NK-92 (cell line): Measurements from ENCODE around the gene PKD2L2.
"Not testable (repeated sequence)": the region's sequence is repeated elsewhere in the genome, so short reads cannot be mapped to it uniquely, and the experiment has no call there.

Experiments used
- DNase-seq: peaks from one replicate; lab custom pipeline; 2025; ENCODE audit not compliant: unreplicated experiment; lab: John Stamatoyannopoulos, UW

The PKD2L2 gene

GRCh38 chr5:137888863-137889759 lies at the start of gene PKD2L2:
TSS of gene PKD2L2 (plus strand) at chr5:137889457. CDS start at chr5:137889492, 35 bp downstream.
- no peak for DNase-seq

- DNase-seq = no peak
These were observed 47.0 kb upstream of the PKD2L2 start for GRCh38 chr5:137842296-137842695.

- DNase-seq = no peak
These were observed 45.5 kb upstream of the PKD2L2 start for GRCh38 chr5:137843676-137844299.

DNA sequence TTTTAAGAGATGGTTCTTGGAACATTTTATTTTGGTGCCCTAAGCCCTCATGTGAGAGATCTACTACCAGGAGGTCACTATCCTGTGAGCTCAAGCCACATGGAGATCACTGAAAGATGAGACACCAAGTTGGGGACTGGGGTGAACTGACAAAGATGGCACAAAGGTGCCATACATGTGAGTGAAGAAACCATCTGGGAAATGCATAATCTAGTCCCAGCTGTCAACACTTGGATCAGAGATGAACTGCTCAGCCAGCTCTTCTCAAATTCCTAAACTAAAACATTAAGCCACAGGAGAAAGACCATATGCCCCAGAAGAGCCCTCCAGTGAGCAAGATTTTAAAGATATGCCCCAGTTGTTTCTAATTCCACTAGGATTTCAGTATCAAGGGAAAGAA lies 43.8 kb upstream of the PKD2L2 start:
- no peak for DNase-seq

DNA sequence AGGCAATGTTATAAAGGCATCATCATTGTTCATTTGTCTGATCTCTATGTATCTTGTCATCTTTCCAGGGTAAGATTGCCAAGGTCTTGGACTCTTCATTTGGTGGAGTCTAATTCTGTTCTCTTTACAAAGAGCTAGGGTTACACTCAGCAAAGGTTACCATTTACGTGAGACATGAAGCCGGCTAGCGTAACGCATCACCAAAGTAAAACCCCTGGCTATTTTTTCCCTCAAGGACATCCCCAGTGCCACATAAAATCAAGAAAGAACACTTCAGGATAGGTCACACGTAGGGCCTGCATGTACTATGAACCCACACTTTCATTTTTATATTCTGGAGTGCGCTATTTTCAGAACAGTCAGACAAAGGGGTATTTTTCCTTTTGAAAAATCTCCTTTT lies 41.6 kb upstream of the PKD2L2 start:
- DNase-seq = no peak

DNA sequence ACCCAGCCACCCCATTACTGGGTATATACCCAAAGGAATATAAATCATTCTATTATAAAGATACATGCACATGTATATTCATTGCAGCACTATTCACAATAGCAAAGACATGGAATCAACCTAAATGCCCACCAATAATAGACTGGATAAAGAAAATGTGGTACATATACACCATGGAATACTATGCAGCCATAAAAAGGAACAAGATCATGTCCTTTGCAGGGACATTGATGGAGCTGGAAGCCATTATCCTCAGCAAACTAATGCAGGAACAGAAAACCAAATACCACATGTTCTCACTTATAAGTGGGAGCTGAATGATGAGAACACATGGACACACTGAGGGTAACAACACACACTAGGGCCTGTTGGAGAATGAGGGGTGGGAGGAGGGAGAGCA lies 36.1 kb upstream of the PKD2L2 start:
- not testable (repeated sequence) for DNase-seq

- DNase-seq = no peak
These were observed 33.1 kb upstream of the PKD2L2 start for GRCh38 chr5:137856201-137856600.

GRCh38 chr5:137856916-137857862 lies 32.1 kb upstream of the PKD2L2 start:
- DNase-seq = no peak

- no peak for DNase-seq
These were observed 30.9 kb upstream of the PKD2L2 start for GRCh38 chr5:137858223-137858916.

DNA sequence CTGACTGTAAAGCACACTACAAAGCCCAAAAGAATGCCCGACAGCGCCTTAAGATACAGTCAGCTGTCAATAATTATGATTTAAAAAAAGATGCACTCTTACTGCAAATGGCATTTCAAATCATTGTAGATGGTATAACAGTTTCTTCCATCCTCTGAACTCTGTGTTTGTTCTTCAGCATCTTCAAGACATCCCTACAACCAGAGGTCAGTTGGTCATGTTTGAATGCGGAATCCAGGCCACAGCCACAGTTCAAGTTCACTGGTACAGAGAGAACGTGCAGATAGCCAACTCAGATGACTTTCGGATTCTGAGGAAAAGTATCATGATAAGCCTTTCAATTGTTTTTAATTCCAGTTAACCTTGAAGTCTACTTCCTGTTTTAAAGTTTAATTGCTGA lies 30.3 kb upstream of the PKD2L2 start:
- DNase-seq = no peak

DNA sequence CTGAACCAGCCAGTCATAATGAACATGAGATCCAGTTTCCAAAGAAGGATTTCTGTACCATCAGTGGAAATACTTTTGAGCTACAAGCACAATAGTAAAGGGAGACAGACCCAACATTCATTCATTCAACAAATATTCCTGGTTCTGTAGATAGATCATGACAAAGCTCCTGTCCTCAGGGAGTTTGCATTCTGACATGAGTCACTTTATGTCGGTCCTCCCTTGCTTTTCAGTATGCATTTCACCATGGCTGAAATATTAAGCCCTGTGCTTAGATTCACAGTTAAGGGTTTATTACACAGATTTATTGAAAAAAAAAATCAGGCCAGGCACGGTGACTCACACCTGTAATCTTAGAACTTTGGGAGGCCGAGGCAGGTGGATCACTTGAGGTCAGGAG lies 27.0 kb upstream of the PKD2L2 start:
- DNase-seq = no peak

- not testable (repeated sequence) for DNase-seq
These were observed 25.6 kb upstream of the PKD2L2 start for GRCh38 chr5:137863653-137864052.

GRCh38 chr5:137866541-137867388 lies 22.5 kb upstream of the PKD2L2 start:
- no peak for DNase-seq

GRCh38 chr5:137867664-137868063 lies 21.6 kb upstream of the PKD2L2 start, which contains the start of gene MYOT:
TSS of gene MYOT (plus strand) at chr5:137867860. CDS start at chr5:137870652, 2,792 bp downstream.
- DNase-seq = no peak

DNA sequence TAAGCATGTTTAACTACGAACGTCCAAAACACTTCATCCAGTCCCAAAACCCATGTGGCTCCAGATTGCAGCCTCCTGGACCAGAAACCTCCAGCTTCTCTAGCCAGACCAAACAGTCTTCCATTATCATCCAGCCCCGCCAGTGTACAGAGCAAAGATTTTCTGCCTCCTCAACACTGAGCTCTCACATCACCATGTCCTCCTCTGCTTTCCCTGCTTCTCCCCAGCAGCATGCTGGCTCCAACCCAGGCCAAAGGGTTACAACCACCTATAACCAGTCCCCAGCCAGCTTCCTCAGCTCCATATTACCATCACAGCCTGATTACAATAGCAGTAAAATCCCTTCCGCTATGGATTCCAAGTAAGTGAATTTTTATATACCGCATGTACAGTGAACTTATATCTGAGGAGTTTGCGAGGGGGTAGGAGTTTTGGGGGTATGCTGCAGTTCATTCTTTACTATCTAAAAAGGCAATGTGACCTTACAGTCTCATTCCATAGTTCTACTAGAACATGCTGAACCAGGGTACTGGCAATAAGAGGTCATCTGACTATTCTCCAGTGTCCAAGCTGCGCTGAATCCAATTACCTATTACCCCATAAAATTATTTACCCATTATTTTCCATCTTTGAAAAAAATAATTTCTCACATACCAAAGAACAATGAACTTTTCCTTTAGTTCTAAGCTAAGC lies 18.5 kb upstream of the PKD2L2 start:
- DNase-seq = no peak

- DNase-seq = no peak
These were observed 17.7 kb upstream of the PKD2L2 start for GRCh38 chr5:137871571-137871970.

- DNase-seq = no peak
These were observed 16.8 kb upstream of the PKD2L2 start for GRCh38 chr5:137872466-137872865.

DNA sequence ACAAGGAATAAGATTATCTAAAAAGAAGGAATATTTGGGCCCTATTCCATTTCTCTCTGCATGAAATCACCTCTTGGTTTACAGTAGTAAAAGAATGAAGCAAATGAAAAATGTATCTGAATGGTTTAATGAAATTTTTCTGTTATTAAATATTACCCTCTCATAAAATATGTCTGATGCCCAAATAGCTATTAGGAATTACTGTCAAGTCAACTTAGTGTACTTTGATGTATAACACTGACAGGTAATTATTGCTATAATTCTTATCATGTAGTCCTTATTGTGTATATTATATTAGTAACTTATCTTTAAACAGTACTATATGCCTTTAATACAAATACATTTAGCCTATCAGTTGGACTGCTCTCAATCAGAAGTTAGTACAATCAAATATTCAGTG lies 13.2 kb upstream of the PKD2L2 start:
- DNase-seq = no peak

DNA sequence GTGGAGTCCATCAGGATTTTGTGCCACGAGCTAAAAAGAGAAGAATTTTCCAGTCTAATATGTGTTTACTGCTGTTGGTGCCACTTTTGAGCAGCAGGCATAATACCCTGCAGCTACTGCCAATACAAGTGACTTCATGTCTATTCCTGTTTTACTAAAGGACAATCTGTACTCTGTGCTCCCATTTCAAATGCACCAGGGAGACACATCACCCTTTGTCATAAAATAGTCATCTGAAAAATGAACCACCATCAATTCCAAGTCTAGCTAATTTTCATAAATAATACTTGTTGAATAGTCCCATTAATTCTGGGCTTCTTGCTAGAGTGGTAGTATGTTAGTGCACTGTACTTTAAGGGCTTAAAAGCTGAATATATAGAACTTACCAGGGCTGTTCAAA lies 8.9 kb upstream of the PKD2L2 start:
- no peak for DNase-seq
